Measurements from ENCODE around the gene CARM1.
"Not testable (repeated sequence)": the region's sequence is repeated elsewhere in the genome, so short reads cannot be mapped to it uniquely, and the experiment has no call there.

Gene CARM1

DNA sequence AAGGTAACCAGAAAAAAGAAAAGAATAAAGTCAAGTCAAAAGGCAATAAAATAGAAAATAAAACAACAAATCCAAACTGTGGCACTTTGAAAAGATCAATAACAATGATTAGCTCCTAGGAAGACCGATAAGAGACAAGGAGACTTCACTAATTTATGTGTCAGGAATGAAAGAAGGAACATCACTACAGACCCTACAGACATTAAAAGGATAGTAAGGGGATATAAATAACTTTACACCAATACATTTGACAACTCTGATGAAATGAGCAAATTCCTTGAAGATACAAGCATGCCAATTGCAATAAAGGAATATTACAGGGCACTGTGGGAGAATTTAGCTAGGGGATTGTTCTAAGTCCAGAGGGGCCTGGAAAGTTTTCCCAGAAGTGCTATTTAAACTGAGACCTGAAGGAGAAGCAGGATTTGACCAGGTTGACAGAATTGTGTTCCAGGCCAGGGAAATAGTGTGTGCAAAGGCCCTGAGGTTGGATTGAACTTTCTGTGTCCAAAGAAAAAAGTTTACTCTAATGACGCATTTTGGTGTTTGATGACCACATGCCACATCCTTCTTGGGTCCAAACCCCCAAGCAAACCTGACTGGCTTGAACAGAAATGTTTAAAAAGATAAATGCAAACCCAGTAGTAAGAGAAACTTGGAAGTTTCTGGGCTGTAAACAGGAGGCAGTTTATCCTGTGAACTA is 24.7 kb upstream of the CARM1 start:
- DNase-seq (ENCODE audit: low read depth): no peak

DNA sequence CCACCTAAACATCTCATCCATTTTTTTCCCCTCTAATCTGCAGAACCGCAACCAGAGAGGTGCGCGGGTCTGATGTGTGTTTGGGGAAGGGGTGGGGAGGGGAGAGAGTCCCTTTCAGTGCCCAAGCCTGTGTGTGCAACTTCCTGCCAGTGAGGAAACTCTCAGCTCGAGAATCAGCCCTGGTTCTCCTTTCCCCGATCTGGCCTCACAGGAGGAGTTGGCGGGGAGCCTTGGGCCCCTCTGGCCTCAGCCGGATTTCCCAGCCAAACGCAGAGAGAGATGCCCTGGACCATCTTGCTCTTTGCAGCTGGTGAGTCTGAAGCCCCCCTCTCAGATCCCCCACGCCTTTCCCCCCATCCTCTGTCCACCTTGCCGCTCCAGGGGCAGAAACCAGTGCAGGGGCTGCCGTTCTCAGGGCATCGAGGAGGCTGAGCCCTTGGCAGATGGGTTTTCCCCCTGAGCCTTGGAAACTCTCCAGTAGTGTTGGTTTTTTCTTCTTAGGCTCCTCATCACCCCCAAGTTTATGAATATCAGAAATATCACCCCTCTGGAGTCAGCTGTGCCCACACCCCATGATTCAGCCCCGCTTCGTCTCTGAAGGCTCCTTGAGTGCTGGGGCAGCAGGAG is 23.0 kb upstream of the CARM1 start, which contains the start of gene C19orf38:
Gene C19orf38, plus strand, starts transcription at position 186 of the 627 bp plus-strand sequence. Its CDS starts 94 bp downstream, at position 280.
- DNase-seq (ENCODE audit: low read depth): no peak

DNA sequence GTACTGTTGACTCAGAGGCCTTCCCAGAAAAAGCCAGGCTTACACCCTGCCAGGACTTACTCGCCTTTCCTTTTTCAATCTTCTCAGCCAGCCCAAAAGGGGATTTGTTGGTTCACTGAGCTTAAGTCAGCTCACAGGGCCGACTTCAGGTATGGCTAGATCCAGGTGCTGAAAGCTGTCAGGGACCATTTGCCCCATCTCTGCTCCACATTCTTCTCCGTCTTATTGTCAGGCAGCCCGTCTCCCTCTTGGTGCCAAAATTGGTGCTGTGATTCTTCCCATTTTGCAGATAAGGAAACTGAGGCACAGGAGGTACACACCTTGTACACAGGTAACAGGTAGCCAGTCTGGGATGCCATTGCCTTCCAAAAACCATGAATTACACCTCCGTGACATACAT is 20.7 kb upstream of the CARM1 start:
- no peak for DNase-seq (ENCODE audit: low read depth)

DNA sequence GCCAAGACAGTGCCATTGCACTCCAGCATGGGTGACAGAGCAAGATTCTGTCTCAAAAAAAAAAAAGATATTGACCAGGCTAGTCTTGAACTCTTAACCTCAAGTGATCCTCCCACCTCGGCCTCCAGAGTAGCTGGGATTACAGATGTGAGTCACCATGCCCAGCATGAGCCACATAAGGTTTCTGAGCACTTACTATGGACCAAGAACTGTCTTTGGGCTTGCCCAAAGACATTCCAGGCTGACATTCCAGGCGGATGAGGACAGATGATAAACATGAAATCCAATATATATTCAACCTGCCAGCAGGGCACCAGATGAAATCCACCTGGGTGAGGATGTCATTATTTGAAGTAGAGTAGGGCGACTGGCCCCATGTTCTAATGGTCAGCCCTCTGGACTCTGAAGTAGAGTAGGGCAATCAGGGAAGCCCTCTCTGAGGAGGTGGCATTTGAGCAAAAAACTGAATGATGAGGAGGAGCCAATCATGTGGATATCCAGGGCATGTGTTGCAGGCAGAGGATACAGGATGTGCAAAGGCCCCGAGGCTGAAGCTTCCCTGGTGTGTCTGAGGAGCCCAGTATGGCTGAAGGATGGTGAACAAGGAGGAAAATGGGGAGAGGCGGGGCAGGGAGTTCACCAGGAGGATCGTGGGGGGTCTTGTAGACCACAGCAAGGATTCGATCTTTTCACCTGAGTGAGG is 19.1 kb upstream of the CARM1 start:
- no peak for DNase-seq (ENCODE audit: low read depth)

DNA sequence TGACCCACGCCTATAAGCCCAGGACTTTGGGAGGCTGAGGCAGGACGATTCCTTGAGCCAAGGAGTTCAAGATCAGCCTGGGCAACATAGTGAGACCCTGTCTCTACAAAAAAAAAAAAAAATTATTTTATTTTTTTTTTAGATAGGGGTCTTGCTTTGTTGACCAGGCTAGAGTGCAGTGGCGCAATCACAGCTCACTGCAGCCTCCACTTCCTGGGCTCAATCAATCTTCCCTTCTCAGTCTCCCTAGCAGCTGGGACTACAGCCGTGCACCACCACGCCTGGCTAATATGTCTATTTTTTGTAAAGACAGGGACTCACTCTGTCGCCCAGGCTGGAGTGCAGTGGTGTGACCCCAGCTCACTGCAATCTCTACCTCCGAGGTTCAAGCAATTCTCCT is 18.4 kb upstream of the CARM1 start:
- DNase-seq (ENCODE audit: low read depth): no peak

DNA sequence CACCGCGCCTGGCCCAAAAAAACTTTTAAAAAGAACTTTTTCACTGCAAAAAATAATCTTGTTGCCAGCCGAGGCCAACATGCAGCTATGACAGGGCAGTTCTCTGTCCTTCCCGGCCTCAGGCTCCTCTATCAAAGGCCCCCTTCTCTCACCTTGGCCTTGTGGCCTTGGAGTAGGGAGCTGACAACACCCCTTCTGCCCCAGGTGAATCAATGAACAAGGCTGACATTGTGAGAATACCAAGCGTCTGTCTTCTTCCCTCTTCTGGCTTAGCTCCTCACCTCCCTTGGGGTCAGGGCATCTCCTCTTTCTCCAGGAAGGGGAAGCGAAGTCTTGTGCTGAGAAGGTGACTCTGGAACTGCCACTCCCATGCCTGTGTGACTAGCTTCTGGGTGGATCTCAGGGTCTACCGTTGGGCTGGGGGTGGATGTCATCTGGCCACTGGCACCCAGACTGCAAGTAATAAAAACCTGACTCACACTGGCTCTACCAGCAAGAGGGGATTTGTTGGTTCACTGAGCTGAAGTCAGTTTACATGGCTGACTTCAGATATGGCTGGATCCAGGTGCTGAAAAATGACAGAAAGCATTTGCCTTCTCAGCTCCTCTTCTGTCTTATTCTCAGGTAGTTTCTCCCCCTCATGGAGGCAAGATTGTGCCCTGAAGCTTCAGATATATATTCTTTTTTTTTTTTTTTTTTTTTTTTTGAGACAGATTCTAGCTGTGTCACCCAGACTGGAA is 16.8 kb upstream of the CARM1 start:
- DNase-seq (ENCODE audit: low read depth): no peak

DNA sequence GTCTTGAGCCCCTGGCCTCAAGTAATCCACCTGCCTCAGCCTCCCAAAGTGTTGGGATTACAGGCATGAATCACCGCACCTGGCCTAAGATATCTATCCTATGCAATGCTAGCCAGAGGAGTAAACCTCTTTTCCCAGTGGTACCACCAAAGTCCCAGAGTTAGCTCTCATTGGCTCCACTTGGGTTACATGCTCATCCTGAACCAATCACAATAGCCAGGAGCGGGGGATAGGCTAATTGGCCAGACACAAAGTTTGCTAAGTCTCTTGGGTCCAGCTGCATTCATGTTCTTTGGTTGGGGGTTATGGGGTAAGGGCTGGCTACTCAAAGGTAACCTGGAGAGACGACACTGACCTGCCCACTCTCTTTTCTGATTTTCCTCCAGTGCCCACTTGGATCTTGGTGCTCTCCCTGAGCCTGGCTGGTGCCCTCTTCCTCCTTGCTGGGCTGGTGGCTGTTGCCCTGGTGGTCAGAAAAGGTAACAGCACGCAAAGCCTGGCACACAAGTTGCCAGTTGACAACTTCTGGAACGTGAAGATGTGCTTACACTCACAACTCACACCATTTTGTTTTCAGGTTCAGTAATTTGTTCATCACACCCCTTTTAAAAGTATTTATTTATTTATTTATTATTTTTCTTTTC is 15.4 kb upstream of the CARM1 start:
- DNase-seq (ENCODE audit: low read depth): no peak

DNA sequence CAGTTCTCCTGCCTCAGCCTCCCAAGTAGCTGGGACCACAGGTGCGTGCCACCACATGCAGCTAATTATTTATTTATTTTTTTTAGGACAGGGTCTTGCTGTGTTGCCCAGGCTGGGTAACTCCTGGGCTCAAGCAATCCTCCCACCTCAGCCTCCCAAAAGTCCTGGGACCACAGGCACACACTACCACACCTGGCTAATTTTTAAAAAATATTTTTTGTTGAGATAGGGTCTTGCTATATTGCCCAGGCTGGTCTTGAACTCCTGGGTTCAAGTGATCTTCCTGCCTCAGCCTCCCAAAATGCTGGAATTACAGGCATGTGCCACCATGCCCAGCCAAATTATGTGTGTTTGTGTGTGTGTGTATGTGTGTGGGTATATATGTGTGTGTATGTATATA is 14.5 kb upstream of the CARM1 start:
- DNase-seq (ENCODE audit: low read depth): not testable (repeated sequence)

DNA sequence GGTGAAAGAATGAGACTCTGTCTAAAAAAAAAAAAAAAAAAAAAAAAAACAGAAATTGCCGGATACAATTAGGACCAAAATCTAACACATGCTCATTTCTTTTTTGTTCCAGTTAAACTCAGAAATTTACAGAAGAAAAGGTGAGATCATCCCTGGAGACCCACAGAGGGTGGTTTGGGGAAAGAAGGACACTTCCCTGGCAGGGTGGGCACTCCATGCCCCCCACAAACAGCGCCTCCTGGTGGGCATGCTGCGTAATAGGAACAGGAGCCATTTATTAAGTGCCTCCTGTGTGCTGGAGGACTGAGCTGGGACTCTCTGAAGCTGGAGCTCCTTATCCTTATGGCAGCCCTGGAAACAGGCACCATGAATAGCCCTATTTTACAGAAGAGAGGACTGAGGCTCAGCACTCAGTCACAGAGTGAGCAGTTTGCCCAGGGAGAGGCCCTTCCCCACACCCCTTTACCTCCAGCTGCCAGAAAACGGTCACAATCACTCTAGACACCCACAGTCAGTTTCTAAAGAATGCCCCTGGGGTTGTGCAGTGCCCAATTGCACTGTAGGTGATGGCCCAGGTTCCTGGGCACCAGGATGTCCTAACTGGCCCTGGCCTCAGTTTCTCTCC is 13.0 kb upstream of the CARM1 start:
- no peak for DNase-seq (ENCODE audit: low read depth)

DNA sequence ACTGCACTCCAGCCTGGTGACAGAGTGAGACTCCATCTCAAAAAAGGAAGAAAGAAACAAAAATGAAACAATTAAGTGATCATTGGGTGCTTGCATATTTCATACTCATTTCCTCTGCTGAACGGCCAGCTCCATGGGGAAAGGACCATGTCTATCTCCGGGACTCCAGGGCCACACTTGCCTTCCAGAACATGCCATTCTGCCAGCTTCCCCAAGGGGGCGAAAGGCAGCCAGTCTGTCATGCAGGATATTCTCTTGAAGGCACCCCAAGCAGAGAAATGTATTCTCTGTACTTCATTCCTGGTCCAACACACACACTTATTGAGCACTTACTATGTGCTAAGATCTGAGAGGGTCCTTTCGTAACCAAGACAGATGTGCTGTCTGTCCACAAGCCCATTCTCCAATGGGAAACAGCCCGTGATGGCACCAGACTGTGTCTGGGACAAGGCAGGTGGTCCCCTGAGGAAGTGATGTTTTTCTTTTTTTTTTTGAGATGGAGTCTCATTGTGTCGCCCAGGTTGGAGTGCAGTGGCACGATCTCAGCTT is 10.2 kb upstream of the CARM1 start:
- no peak for DNase-seq (ENCODE audit: low read depth)

DNA sequence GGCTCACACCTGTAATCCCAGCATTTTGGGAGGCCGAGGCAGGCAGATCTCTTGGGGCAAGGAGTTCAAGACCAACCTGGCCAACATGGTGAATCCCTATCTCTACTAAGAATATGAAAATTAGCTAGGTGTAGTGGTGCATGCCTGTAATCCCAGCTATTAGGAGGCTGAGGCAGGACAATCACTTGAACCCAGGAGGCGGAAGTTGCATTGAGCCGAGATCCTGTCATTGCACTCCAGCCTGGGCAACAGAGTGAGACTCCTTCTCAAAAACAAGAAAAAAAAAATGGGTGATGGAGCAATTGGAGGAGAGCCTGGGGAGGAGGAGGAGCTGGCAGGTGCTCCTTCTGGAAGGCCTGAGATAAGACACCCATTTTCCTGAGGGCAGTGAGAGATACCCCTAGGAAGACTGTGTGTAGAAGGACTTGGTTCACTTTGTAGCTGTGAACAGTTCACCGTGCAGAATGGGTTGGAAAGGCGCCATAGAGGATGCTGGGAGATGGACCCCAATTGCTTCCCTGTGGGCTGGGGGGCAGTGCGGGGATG is 8.7 kb upstream of the CARM1 start:
- DNase-seq (ENCODE audit: low read depth): no peak

DNA sequence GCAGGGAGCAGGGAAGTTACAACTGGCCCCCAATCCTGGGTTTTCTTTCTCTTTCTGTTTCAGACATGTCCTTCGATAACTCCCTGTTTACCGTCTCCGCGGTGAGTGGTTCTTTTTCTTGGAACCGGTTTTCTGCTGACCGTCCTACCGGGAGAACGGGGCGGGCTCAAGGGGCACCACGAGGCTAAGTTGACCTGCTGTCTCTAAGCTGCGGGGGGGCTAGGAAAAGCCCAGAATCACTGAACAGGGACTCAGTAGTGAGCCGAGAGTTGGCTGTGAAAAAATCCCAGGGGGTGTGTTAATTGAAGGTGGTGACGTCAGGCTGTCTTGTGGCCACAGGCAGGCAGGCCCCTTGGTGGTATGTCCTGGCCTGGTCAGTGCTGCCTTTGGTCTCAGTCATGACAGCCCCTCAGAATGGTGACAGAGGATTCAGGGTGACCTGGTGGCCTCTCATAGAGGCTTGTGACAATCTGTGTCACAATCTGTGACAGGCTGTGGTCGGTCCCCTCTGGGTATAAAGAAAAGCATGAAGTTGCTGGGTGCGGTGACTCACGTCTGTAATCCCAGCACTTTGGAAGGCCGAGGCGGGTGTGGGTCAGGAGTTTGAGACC is 8.1 kb upstream of the CARM1 start:
- DNase-seq (ENCODE audit: low read depth): no peak

DNA sequence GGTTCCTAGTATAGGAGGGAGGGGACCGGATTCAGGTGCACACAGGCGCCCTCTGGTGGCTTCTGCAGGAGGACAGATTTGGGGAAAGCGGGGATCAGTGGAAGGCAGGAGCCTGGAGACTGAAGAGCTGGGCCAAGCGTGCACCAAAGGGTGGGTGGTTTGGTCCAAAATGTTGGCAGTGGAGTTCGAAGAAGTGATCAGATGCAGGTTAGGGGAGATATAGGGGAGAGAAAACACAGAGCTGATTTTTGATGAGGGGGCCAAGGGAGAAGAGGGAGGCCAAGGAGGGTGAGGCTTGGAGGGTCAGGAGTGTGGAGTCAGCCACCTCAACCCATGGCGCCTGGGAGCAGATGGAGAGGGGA is 6.8 kb upstream of the CARM1 start:
- DNase-seq (ENCODE audit: low read depth): peak; percentile 68

DNA sequence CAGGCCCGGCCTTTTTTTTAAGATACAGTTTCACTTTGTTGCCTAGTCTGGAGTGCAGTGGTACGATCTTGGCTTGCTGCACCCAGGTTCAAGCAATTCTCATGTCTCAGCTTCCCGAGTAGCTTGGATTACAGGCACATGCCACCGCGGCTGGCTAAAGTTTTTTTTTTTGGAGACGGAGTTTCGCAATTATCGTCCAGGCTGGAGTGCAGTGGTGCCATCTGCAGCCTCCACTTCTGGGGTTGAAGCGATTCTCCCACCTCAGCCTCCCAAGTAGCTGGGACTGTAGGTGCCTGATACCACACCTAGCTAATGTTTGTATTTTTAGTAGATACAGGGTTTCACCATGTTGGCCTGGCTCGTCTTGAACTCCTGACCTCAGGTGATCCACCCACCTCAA is 4.9 kb upstream of the CARM1 start:
- no peak for DNase-seq (ENCODE audit: low read depth)

DNA sequence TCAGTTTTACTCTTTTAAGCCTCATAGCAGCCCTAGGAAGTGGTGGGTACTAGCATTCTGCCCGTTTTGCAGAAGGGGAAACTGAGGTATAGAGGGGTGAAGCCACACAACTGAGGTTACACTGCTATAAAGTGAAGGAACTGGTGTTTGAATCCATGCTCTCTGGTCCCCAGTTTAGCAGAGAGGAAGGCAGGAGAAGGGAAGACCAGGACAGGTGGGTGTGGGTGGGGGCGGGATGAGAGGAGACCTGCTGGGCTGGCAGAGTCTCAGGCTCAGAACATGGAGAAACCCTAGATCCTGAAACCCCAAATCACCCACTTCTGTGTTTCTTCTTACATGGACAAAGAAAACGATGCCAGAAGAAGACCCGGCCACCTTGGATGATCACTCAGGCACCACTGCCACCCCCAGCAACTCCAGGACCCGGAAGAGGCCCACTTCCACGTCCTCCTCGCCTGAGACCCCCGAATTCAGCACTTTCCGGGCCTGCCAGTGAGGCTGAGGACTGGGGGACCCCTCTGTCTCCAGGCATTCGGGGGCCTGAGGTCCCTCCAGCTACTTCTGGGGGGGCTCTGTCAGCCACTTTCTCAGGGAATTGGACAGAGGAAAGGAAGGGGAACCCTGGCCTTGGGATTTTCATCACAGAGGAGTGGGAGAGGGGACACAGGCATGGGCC is 2.3 kb upstream of the CARM1 start:
- no peak for DNase-seq (ENCODE audit: low read depth)

DNA sequence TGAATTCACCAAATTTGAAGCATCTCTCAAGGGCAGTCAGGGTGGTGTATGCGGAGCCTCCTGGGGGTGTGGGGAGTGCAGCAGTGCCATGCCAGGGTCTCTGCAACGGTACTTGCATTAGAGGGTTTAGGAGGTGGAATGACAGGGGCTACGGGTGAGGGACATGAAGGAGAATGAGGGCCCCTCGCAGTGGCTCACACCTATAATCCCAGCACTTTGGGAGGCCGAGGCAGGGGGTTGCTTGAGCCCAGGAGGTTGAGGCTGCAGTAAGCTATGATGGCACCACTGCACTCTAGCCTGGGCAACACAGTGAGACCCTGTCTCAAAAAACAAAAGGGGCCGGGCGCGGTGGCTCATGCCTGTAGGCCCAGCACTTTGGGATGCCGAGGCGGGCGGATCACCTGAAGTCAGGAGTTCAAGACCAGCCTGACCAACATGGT is 1.5 kb upstream of the CARM1 start:
- DNase-seq (ENCODE audit: low read depth): not testable (repeated sequence)

DNA sequence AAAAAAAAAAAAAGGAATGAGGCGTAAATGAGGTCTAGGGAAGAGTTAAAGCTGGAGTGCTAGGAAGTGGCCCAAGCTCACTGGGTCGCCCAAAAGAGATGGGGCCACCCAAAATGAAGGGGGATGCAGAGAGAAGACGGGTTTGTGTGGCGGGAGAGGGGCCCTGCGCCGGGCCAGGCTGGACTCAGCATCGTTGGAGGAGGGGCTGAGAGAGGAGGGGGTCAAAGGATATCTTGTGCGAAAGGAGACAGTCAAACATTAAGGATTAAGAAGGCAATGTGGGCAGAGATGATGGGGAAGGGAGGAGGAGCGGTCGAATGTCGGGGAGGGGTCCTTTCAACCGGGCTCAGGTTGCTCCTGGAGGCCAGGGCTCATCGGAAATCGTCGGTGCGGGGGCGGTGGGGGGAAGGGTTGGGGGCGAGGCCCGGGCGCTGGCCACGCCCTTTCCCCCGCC is 825 bp upstream of the CARM1 start:
- DNase-seq (ENCODE audit: low read depth): no peak

DNA sequence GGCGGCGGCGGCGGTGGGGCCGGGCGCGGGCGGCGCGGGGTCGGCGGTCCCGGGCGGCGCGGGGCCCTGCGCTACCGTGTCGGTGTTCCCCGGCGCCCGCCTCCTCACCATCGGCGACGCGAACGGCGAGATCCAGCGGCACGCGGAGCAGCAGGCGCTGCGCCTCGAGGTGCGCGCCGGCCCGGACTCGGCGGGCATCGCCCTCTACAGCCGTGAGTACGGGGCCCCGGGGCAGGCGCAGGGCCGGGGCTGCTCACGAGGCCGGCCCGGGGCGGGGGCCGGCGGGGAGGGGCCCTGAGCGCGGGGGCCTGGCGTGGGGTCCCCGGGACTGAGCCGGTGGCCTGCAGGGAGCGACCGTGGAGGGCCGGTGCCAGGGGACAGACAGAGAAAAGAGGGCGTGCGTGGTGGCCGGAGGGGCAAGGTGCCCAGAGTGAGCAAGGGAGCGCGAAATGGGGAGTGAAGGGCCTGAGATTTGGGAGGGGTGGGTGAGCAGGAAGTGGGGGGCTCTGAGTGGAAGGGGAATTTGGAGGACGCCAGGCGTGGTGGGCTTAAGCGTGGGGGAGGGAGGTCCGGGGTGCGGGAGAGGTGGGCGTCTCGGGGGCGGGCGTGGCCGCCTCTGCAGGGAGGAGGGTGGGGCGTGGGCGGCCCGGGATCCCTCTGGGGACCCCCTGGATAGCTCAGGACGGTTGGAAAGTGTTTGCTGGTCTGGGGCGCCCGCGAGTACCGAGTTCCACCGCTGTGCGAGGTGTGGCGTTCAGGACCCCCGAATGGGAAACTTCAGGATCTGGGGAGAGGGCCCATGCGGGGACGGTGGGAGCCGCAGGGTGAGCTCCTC is 575 bp downstream of the CARM1 start:
- DNase-seq (ENCODE audit: low read depth): peak; percentile 25

DNA sequence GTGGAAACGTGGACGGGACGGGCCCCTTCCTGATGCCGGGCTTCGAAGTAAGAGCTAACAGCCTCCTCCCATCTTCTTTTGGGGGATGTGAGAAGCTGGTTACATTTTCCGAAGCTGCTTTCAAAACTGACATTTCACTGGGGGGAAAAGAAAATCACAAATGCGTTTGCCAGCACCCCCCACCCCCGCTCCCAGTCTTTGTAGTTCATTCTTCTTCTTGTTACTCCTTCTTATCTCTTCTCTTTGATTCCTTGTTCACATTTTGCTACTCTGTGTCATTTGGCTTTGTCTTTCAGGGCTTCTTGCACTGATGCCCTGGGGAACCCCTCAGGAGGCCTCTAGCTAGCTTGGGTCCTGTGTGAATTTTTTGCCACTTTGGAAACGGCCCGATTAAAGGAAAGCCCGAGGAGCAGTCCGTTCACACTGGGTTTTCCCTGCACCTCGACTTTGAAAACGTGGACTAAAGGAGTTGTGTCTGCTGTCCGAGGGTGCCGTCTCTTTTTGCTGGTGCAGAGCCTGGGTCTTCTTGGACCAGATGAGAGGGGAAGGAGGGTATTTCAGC is 1.3 kb downstream of the CARM1 start:
- DNase-seq (ENCODE audit: low read depth): no peak

Measured in activated T-helper 9 cell treated with anti-CD3 and anti-CD28 coated beads, Interleukin-2, amount 50 U/mL, for 16 hours (primary cell).